Breast epithelium (tissue), 3 donors: ENCODE measurements around the gene TCF4.

ENCODE experiments used
- CTCF ChIP-seq, 3 donors: fragments of 450-650 bp; IDR thresholded peaks; one replicate each; pipeline ENCODE4 v1.5.1; 2016 to 2017; ENCODE audit warnings: antibody characterized with exemption in 3 of 3, mild to moderate bottlenecking in 3 of 3, moderate library complexity in 3 of 3
- POLR2AphosphoS5 ChIP-seq, 3 donors: sonication (generic); formaldehyde crosslinking; IDR thresholded peaks; one replicate each; pipeline ENCODE4 v1.6.1; 2017; ENCODE audit warnings: antibody characterized with exemption in 3 of 3

- TF ChIP-seq CTCF (IDR thresholded peaks at IDR 0.05) = no peak
- TF ChIP-seq POLR2AphosphoS5 (IDR thresholded peaks at IDR 0.05) = no peak
These were observed 268.4 kb downstream of the TCF4 start for GRCh38 chr18:55319459-55320193.
